Muscle of leg (tissue), 16 donors: Measurements from ENCODE around the gene MATN3. TPM values are rescaled to one million over a fixed set of nuclear protein-coding genes. Genes with fewer than 3 reads are reported as not detected.

ENCODE experiments used
- DNase-seq: peaks from one replicate; pipeline ENCODE4 v3.0.0; 2013
- H3K27ac ChIP-seq: one replicate; pipeline ENCODE4 v1.5.1; 2013; ENCODE audit warnings: mild to moderate bottlenecking, low read length, control low read depth
- H3K27me3 ChIP-seq: one replicate; pipeline ENCODE4 v1.6.1; 2013; ENCODE audit warnings: low read length; ENCODE audit not compliant: control insufficient read depth, insufficient read depth
- H3K36me3 ChIP-seq: one replicate; pipeline ENCODE4 v1.6.1; 2013; ENCODE audit warnings: low read length; ENCODE audit not compliant: control insufficient read depth, insufficient read depth
- H3K4me1 ChIP-seq: one replicate; pipeline ENCODE4 v1.6.1; 2013; ENCODE audit warnings: low read length; ENCODE audit not compliant: control insufficient read depth, insufficient read depth
- H3K4me3 ChIP-seq: one replicate; pipeline ENCODE4 v1.5.1; 2013; ENCODE audit warnings: low read length, control low read depth
- H3K9me3 ChIP-seq: replicated peaks from 2 replicates; pipeline ENCODE4 v1.6.1; 2013; ENCODE audit warnings: low read depth, low read length; ENCODE audit not compliant: control insufficient read depth
- WGBS: methylation state at CpG from one replicate; pipeline ENCODE4 v1.1.5; 2013; ENCODE audit warnings: missing lambda C conversion rate; ENCODE audit not compliant: insufficient coverage; 5-methylcytosine and 5-hydroxymethylcytosine counted together
- long read RNA-seq, 11 donors: transcript quantifications; one replicate each; lab custom pipeline, GENCODE V29; 2026
- polyA plus RNA-seq, 8 donors: library from polyadenylated mRNA; unstranded; fragments of 120-200 nt; gene quantifications; one replicate each; pipeline versions ENCODE4 v1.2.1 to v1.2.3, GENCODE V29; 2013; ENCODE audit warnings: inconsistent platforms in 1 of 8, low replicate concordance in 1 of 8; ENCODE audit not compliant: insufficient read length in 8 of 8, insufficient read depth in 1 of 8
- total RNA-seq: library from RNA; stranded (reverse); fragments of 120-200 nt; gene quantifications from one replicate; pipeline ENCODE4 v1.2.4, GENCODE V29; 2013

MATN3 gene
- total RNA-seq = 0.31 TPM
- polyA plus RNA-seq = 1 to 10 TPM in 6 of 8 donors, under 1 TPM in 2; 0.44 to 2.3 (median 1.1) TPM
- long read RNA-seq, donor 1, partial matches to known transcripts = 0 of 1 reads
- long read RNA-seq, donor 1, other reads (novel, unspliced or antisense) = 0 of 1 reads
- long read RNA-seq, donor 2 = 0 reads
- long read RNA-seq, donor 3, partial matches to known transcripts = 0 of 1 reads
- long read RNA-seq, donor 3, other reads (novel, unspliced or antisense) = 0 of 1 reads
- long read RNA-seq, donor 4 = 0 reads
- long read RNA-seq, donor 5, partial matches to known transcripts = 0 of 3 reads
- long read RNA-seq, donor 5, other reads (novel, unspliced or antisense) = 0 of 3 reads
- long read RNA-seq, donor 6, partial matches to known transcripts = 0 of 1 reads
- long read RNA-seq, donor 6, other reads (novel, unspliced or antisense) = 0 of 1 reads
- long read RNA-seq, donor 7 = 0 reads
- long read RNA-seq, donor 8 = 0 reads
- long read RNA-seq, donor 9 = 0 reads
- long read RNA-seq, donor 10, partial matches to known transcripts = 0 of 1 reads
- long read RNA-seq, donor 10, other reads (novel, unspliced or antisense) = 0 of 1 reads
- long read RNA-seq, donor 11, partial matches to known transcripts = 0 of 1 reads
- long read RNA-seq, donor 11, other reads (novel, unspliced or antisense) = 0 of 1 reads

GRCh38 chr2:20012282-20013125 lies at the start of gene MATN3:
Gene MATN3, minus strand, starts transcription at chr2:20012668. Its CDS starts 37 bp downstream, at chr2:20012631.
- H3K4me3 ChIP-seq = peak within 1 kb of the TSS; percentile 43
- H3K9me3 ChIP-seq = peaks cover 3% of the 10 kb centered on the region
- 1% methylated on average over 79 of the region's 87 CpGs for WGBS
- H3K27me3 ChIP-seq = peaks cover 17% of the 10 kb centered on the region
- peaks cover 11% of the 10 kb centered on the region for H3K4me1 ChIP-seq
- no peak within 1 kb of the TSS for H3K27ac ChIP-seq
- peak; percentile 36 for DNase-seq
- H3K36me3 ChIP-seq = no peaks in the 10 kb centered on the region

- H3K27me3 ChIP-seq = no peaks in the 10 kb centered on the region
- peaks cover 47% of the 10 kb centered on the region for H3K4me1 ChIP-seq
- no peaks in the 10 kb centered on the region for H3K9me3 ChIP-seq
- WGBS = 100% methylated on average over 2 of the region's 5 CpGs
- peak overlapping the region; percentile 93 for H3K27ac ChIP-seq
- no peak for DNase-seq
- no peak overlapping the region for H3K4me3 ChIP-seq
- H3K36me3 ChIP-seq = no peaks in the 10 kb centered on the region
Observed at GRCh38 chr2:20061940-20062339, 49.5 kb upstream of the MATN3 start.

GRCh38 chr2:20061476-20061875 lies 49.0 kb upstream of the MATN3 start:
- WGBS = no CpG with 5 or more reads among the region's 3 CpGs

GRCh38 chr2:20060106-20060505 lies 47.6 kb upstream of the MATN3 start:
- H3K4me3 ChIP-seq = no peak overlapping the region
- no CpG with 5 or more reads among the region's 1 CpG for WGBS
- H3K27ac ChIP-seq = no peak overlapping the region
- no peak for DNase-seq
- H3K4me1 ChIP-seq = peaks cover 33% of the 10 kb centered on the region
- no peaks in the 10 kb centered on the region for H3K36me3 ChIP-seq
- no peaks in the 10 kb centered on the region for H3K27me3 ChIP-seq
- H3K9me3 ChIP-seq = no peaks in the 10 kb centered on the region

More at GRCh38 chr2:20061476-20061875, 49.0 kb upstream of the MATN3 start:
- DNase-seq = peak; percentile 72
- H3K4me3 ChIP-seq = no peak overlapping the region
- no peaks in the 10 kb centered on the region for H3K27me3 ChIP-seq
- H3K9me3 ChIP-seq = no peaks in the 10 kb centered on the region
- peaks cover 46% of the 10 kb centered on the region for H3K4me1 ChIP-seq
- H3K27ac ChIP-seq = peak overlapping the region; percentile 93
- H3K36me3 ChIP-seq = no peaks in the 10 kb centered on the region

- no CpG with 5 or more reads among the region's 1 CpG for WGBS
- no peaks in the 10 kb centered on the region for H3K27me3 ChIP-seq
- H3K36me3 ChIP-seq = no peaks in the 10 kb centered on the region
- no peak for DNase-seq
- H3K27ac ChIP-seq = no peak overlapping the region
- no peaks in the 10 kb centered on the region for H3K9me3 ChIP-seq
- H3K4me3 ChIP-seq = no peak overlapping the region
- H3K4me1 ChIP-seq = peaks cover 10% of the 10 kb centered on the region
Observed at GRCh38 chr2:20057268-20057667, 44.8 kb upstream of the MATN3 start.

- no peaks in the 10 kb centered on the region for H3K36me3 ChIP-seq
- H3K9me3 ChIP-seq = no peaks in the 10 kb centered on the region
- no peak for DNase-seq
- no peak overlapping the region for H3K27ac ChIP-seq
- no peak overlapping the region for H3K4me3 ChIP-seq
- no CpG with 5 or more reads among the region's 3 CpGs for WGBS
- H3K27me3 ChIP-seq = no peaks in the 10 kb centered on the region
- no peaks in the 10 kb centered on the region for H3K4me1 ChIP-seq
Observed at GRCh38 chr2:20054931-20055330, 42.5 kb upstream of the MATN3 start.

- no peaks in the 10 kb centered on the region for H3K4me1 ChIP-seq
- 75% methylated on average over 4 of the region's 6 CpGs for WGBS
- no peak overlapping the region for H3K4me3 ChIP-seq
- H3K27ac ChIP-seq = no peak overlapping the region
- no peaks in the 10 kb centered on the region for H3K36me3 ChIP-seq
- H3K27me3 ChIP-seq = no peaks in the 10 kb centered on the region
- DNase-seq = no peak
- no peaks in the 10 kb centered on the region for H3K9me3 ChIP-seq
Observed at GRCh38 chr2:20054119-20054518, 41.7 kb upstream of the MATN3 start.

GRCh38 chr2:20052861-20053281 lies 40.4 kb upstream of the MATN3 start:
- no peaks in the 10 kb centered on the region for H3K36me3 ChIP-seq
- peaks cover 4% of the 10 kb centered on the region for H3K4me1 ChIP-seq
- no peaks in the 10 kb centered on the region for H3K9me3 ChIP-seq
- no peaks in the 10 kb centered on the region for H3K27me3 ChIP-seq
- 13% methylated on average over 1 of the region's 5 CpGs for WGBS
- peak overlapping the region; percentile 98 for H3K27ac ChIP-seq
- DNase-seq = peak; percentile 93
- peak overlapping the region; percentile 82 for H3K4me3 ChIP-seq

GRCh38 chr2:20052229-20052851 lies 39.9 kb upstream of the MATN3 start:
- no peaks in the 10 kb centered on the region for H3K9me3 ChIP-seq
- peaks cover 4% of the 10 kb centered on the region for H3K4me1 ChIP-seq
- WGBS = 0% methylated on average over 2 of the region's 10 CpGs

More at GRCh38 chr2:20052229-20052851, 39.9 kb upstream of the MATN3 start:
- Histone ChIP-seq H3K27ac (peak overlapping the region; percentile 98), H3K27me3 (no peaks in the 10 kb centered on the region), H3K36me3 (no peaks in the 10 kb centered on the region), H3K4me3 (peak overlapping the region; percentile 82)
- no peak for DNase-seq
